H1 (cell line): ENCODE data around the gene INPP4B. TPM values are rescaled to one million over a fixed set of nuclear protein-coding genes. Genes with fewer than 3 reads are reported as not detected.
A peak's percentile ranks its signal among the peaks of the same experiment; 100 is the strongest.

Experiments
- CHD7 ChIP-seq: fragments of 300-600 bp; sonication (generic); IDR thresholded peaks from 2 replicates; pipeline ENCODE4 v1.7.1; 2012; ENCODE audit warnings: low read length, moderate library complexity, mild to moderate bottlenecking, inconsistent platforms; ENCODE audit not compliant: insufficient replicate concordance
- EGR1 ChIP-seq: IDR thresholded peaks from 2 replicates; pipeline ENCODE4 v1.6.1; 2011; ENCODE audit warnings: low read depth, low read length, borderline replicate concordance
- KDM5A ChIP-seq: fragments of 200-600 bp; IDR thresholded peaks from 2 replicates; pipeline ENCODE4 v1.7.1; 2012; ENCODE audit warnings: mild to moderate bottlenecking, low read length, inconsistent platforms, mixed read lengths
- RBBP5 ChIP-seq: IDR thresholded peaks from 2 replicates; pipeline ENCODE4 v1.7.1; 2012; ENCODE audit warnings: low read depth, mild to moderate bottlenecking, inconsistent platforms, low read length, moderate library complexity, borderline replicate concordance
- RFX5 ChIP-seq: IDR thresholded peaks from 2 replicates; pipeline ENCODE4 v1.6.1; 2011; ENCODE audit warnings: low read depth, low read length, improper control_type of control experiment, borderline replicate concordance
- SP1 ChIP-seq: IDR thresholded peaks from 2 replicates; pipeline ENCODE4 v1.6.1; 2011; ENCODE audit warnings: low read depth, low read length
- SRF ChIP-seq: IDR thresholded peaks from 2 replicates; pipeline ENCODE4 v1.6.1; 2011; ENCODE audit warnings: mild to moderate bottlenecking, low read depth, low read length, moderate library complexity
- TAF7 ChIP-seq: optimal IDR thresholded peaks from 2 replicates; pipeline ENCODE3; 2011; ENCODE audit warnings: low read depth, mild to moderate bottlenecking, inconsistent platforms, low read length, moderate library complexity, borderline replicate concordance
- TEAD4 ChIP-seq: IDR thresholded peaks from 2 replicates; pipeline ENCODE4 v1.6.1; 2012; ENCODE audit warnings: low read depth, low read length, inconsistent platforms, mixed read lengths
- YY1 ChIP-seq: IDR thresholded peaks from 2 replicates; pipeline ENCODE4 v1.6.1; 2011; ENCODE audit warnings: low read depth, mild to moderate bottlenecking, low read length
- polyA plus RNA-seq, 7 experiments: library from polyadenylated mRNA; depleted of rRNA in 3 of 7; stranded (reverse) in 5 of 7; unstranded in 2 of 7; fragments of >200 nt in 5 of 7; fragments of 200-250 nt in 2 of 7; gene quantifications; 1 replicate in 5 of 7; 2 replicates in 1 of 7; 4 replicates in 1 of 7; pipeline versions ENCODE4 v1.2.1 to v1.2.3, GENCODE V29; 2011 to 2013; ENCODE audit warnings: missing spikeins in 2 of 7, mixed read lengths in 2 of 7
- total RNA-seq: library from RNA; stranded (reverse); fragmentation: NEBNext Ultra II Directional; extraction: Animal tissue kit (Norgen Biotek cat#: 25700); gene quantifications from 2 replicates; pipeline ENCODE4 v1.2.1, GENCODE V29; 2021

INPP4B gene
- total and polyA plus RNA-seq, 2 of the 8 experiments (the other 6 are each of a cell fraction or from before 2014, with no cell fraction given) = 0.11 to 0.54 TPM

- TF ChIP-seq TAF7 (no peak), RFX5 (no peak), KDM5A (no peak), RBBP5 (no peak), SRF (no peak), CHD7 (no peak), YY1 (peak; percentile 54; the same call in 1 of the 2 replicates), SP1 (no peak), EGR1 (no peak), TEAD4 (no peak)
These were observed 29.0 kb upstream of the INPP4B start (continued) for GRCh38 chr4:142875117-142875516.
